Endothelial cell (in vitro differentiated cells): ENCODE results near the gene SH2D4B. TPM values are rescaled to one million over a fixed set of nuclear protein-coding genes. Genes with fewer than 3 reads are reported as not detected.

Experiments used
- DNase-seq: peaks from one replicate; pipeline ENCODE4 v3.0.0; 2021; ENCODE audit warnings: low spot score
- H3K27ac Mint-ChIP-seq: one replicate; pipeline ENCODE4 v1.8.0; 2021; ENCODE audit warnings: mixed read lengths, inconsistent platforms; ENCODE audit not compliant: unreplicated experiment
- H3K27me3 Mint-ChIP-seq: one replicate; pipeline ENCODE4 v1.8.0; 2021; ENCODE audit warnings: mild to moderate bottlenecking, moderate library complexity, mixed read lengths, inconsistent platforms; ENCODE audit not compliant: unreplicated experiment
- H3K36me3 Mint-ChIP-seq: one replicate; pipeline ENCODE4 v1.8.0; 2021; ENCODE audit warnings: mild to moderate bottlenecking, low read depth, mixed read lengths, inconsistent platforms; ENCODE audit not compliant: unreplicated experiment
- H3K4me1 Mint-ChIP-seq: one replicate; pipeline ENCODE4 v1.8.0; 2021; ENCODE audit warnings: mild to moderate bottlenecking, mixed read lengths, inconsistent platforms; ENCODE audit not compliant: unreplicated experiment
- H3K4me3 Mint-ChIP-seq: one replicate; pipeline ENCODE4 v1.8.0; 2021; ENCODE audit warnings: mild to moderate bottlenecking, mixed read lengths, inconsistent platforms; ENCODE audit not compliant: unreplicated experiment
- H3K9me3 Mint-ChIP-seq: one replicate; pipeline ENCODE4 v1.8.0; 2021; ENCODE audit warnings: mixed read lengths, inconsistent platforms; ENCODE audit not compliant: unreplicated experiment
- CTCF ChIP-seq: fragments of 200-600 bp; sonication (generic); IDR thresholded peaks from one replicate; pipeline ENCODE4 v1.5.0; 2021; ENCODE audit warnings: antibody characterized with exemption; ENCODE audit not compliant: unreplicated experiment
- total RNA-seq: library from RNA; stranded (reverse); fragmentation: NEBNext Ultra II Directional; extraction: Animal tissue kit (Norgen Biotek cat#: 25700); gene quantifications from one replicate; pipeline ENCODE4 v1.2.1, GENCODE V29; 2021; ENCODE audit not compliant: unreplicated experiment

Gene SH2D4B
- total RNA-seq, 1 donor from 2014 or later: 0.23 TPM

GRCh38 chr10:80664071-80664680 lies 126.5 kb downstream of the SH2D4B start:
- H3K4me1 Mint-ChIP-seq: peaks cover 9% of the 10 kb centered on the region
- H3K27ac Mint-ChIP-seq: no peak overlapping the region
- H3K9me3 Mint-ChIP-seq: no peaks in the 10 kb centered on the region
- TF ChIP-seq CTCF: peak; percentile 82
- H3K27me3 Mint-ChIP-seq: peaks cover 7% of the 10 kb centered on the region
- no peaks in the 10 kb centered on the region for H3K36me3 Mint-ChIP-seq
- peak; percentile 95 for DNase-seq
- H3K4me3 Mint-ChIP-seq: no peak overlapping the region

GRCh38 chr10:80669485-80669884 lies 131.8 kb downstream of the SH2D4B start:
- Mint-ChIP-seq H3K4me3 (no peak overlapping the region), H3K27me3 (peaks cover 5% of the 10 kb centered on the region), H3K27ac (no peak overlapping the region), H3K9me3 (no peaks in the 10 kb centered on the region), H3K36me3 (no peaks in the 10 kb centered on the region), H3K4me1 (no peaks in the 10 kb centered on the region)
- no peak for DNase-seq
- no peak for TF ChIP-seq CTCF

- Mint-ChIP-seq H3K27me3 (peaks cover 5% of the 10 kb centered on the region), H3K9me3 (no peaks in the 10 kb centered on the region), H3K36me3 (no peaks in the 10 kb centered on the region), H3K4me1 (no peaks in the 10 kb centered on the region), H3K4me3 (no peak overlapping the region), H3K27ac (no peak overlapping the region)
- no peak for DNase-seq
- no peak for TF ChIP-seq CTCF
Measured at GRCh38 chr10:80670774-80671173, 133.1 kb downstream of the SH2D4B start.

- DNase-seq: no peak
- TF ChIP-seq CTCF: no peak
- Mint-ChIP-seq H3K27ac (no peak overlapping the region), H3K27me3 (peaks cover 5% of the 10 kb centered on the region), H3K9me3 (no peaks in the 10 kb centered on the region), H3K36me3 (no peaks in the 10 kb centered on the region), H3K4me1 (no peaks in the 10 kb centered on the region), H3K4me3 (no peak overlapping the region)
Measured at GRCh38 chr10:80671847-80672246, 134.1 kb downstream of the SH2D4B start.

- no peaks in the 10 kb centered on the region for H3K9me3 Mint-ChIP-seq
- no peak for DNase-seq
Measured at GRCh38 chr10:80672613-80673012, 134.9 kb downstream of the SH2D4B start.

More at GRCh38 chr10:80672613-80673012, 134.9 kb downstream of the SH2D4B start:
- Mint-ChIP-seq H3K36me3 (no peaks in the 10 kb centered on the region), H3K4me3 (no peak overlapping the region), H3K27ac (no peak overlapping the region), H3K4me1 (no peaks in the 10 kb centered on the region), H3K27me3 (peaks cover 5% of the 10 kb centered on the region)
- TF ChIP-seq CTCF: no peak
